ENCODE measurements around the gene SF3A2.

DNA sequence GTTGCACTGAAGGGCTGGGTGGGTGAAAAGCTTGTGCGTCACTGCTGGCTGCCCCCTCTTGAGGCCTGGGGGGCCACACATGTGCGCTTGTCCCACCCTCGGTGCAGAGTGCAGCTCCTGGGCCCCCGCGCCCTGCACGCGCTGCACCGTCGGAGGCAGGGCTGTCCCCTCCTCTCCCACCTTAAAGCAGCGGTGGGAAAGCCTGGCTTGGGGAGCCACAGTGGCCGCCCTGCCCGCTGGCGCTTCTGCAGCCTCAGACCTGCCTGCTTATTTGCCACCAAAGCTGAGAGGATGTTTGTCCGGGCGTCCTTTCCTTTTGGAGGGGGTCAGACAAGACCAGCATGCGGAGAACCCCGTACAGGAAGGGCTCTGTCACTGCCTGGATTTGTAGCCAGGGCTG is 27.2 kb upstream of the SF3A2 start:
- TF ChIP-seq, protein P1, sequence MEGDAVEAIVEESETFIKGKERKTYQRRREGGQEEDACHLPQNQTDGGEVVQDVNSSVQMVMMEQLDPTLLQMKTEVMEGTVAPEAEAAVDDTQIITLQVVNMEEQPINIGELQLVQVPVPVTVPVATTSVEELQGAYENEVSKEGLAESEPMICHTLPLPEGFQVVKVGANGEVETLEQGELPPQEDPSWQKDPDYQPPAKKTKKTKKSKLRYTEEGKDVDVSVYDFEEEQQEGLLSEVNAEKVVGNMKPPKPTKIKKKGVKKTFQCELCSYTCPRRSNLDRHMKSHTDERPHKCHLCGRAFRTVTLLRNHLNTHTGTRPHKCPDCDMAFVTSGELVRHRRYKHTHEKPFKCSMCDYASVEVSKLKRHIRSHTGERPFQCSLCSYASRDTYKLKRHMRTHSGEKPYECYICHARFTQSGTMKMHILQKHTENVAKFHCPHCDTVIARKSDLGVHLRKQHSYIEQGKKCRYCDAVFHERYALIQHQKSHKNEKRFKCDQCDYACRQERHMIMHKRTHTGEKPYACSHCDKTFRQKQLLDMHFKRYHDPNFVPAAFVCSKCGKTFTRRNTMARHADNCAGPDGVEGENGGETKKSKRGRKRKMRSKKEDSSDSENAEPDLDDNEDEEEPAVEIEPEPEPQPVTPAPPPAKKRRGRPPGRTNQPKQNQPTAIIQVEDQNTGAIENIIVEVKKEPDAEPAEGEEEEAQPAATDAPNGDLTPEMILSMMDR (IDR thresholded peaks at IDR 0.05; ENCODE audit: borderline replicate concordance, extremely low read depth, low read length, poor library complexity, severe bottlenecking) = no peak
- TF ChIP-seq EZH2 (IDR thresholded peaks at IDR 0.05; ENCODE audit: borderline replicate concordance, low read depth, low read length, severe bottlenecking) = no peak

All from DND-41 (cell line).